ENCODE measurements around the gene LRRC23.
"Not testable (repeated sequence)": the region's sequence is repeated elsewhere in the genome, so short reads cannot be mapped to it uniquely, and the experiment has no call there.

- not testable (repeated sequence) for TF ChIP-seq CTCF, POLR2AphosphoS5 (IDR thresholded peaks at IDR 0.05)
Measured at GRCh38 chr12:6870304-6870703, 34.3 kb upstream of the LRRC23 start.
